ENCODE measurements around the gene ADGRG2.

DNA sequence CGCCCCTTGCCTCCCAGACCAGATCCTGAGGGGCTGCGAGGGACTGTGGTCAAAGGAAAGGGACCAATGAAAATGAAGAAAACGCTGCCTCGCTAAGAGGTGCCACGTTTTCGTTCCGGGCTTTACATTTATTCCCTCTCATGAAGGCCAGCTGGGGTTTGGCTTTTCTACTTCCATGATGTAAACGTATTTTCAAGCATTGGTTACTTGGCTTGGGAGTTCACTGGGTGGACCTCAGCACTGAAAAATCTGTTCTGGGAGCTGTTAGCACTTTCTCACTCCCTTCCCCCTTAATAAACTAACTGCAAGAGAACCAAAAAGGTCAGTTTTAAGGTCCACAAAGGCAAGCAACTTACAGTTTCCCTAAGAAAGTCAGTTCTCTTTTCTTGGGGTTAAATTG lies 40.6 kb upstream of the ADGRG2 start:
- TF ChIP-seq, protein P1, sequence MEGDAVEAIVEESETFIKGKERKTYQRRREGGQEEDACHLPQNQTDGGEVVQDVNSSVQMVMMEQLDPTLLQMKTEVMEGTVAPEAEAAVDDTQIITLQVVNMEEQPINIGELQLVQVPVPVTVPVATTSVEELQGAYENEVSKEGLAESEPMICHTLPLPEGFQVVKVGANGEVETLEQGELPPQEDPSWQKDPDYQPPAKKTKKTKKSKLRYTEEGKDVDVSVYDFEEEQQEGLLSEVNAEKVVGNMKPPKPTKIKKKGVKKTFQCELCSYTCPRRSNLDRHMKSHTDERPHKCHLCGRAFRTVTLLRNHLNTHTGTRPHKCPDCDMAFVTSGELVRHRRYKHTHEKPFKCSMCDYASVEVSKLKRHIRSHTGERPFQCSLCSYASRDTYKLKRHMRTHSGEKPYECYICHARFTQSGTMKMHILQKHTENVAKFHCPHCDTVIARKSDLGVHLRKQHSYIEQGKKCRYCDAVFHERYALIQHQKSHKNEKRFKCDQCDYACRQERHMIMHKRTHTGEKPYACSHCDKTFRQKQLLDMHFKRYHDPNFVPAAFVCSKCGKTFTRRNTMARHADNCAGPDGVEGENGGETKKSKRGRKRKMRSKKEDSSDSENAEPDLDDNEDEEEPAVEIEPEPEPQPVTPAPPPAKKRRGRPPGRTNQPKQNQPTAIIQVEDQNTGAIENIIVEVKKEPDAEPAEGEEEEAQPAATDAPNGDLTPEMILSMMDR (IDR thresholded peaks at IDR 0.05) = no peak
- TF ChIP-seq POLR2A (IDR thresholded peaks at IDR 0.05; ENCODE audit: low read depth) (no peak), EP300 (IDR thresholded peaks at IDR 0.05) (no peak)

All from esophagus muscularis mucosa (tissue), 4 donors.